OCI-LY7 (cell line): ENCODE measurements around the gene CCDC126. TPM values are rescaled to one million over a fixed set of nuclear protein-coding genes. Genes with fewer than 3 reads are reported as not detected.

Experiments
- BruUV-seq: library from RNA; stranded (reverse); fragments of 400-500 nt; replicated peaks from 2 replicates; lab custom pipeline; 2021; lab: Mats Ljungman, UMichigan
- CTCF ChIA-PET: fragments of 300-600 bp; sonication (Branson Sonifier 250); formaldehyde crosslinking; loops from one replicate; lab custom pipeline; 2022; ENCODE audit warnings: antibody characterized with exemption; ENCODE audit not compliant: unreplicated experiment; lab: Charles Lee
- POLR2A ChIA-PET: fragments of 300-600 bp; sonication (Branson Sonifier 250); formaldehyde crosslinking; loops from one replicate; lab custom pipeline; 2022; ENCODE audit warnings: antibody characterized with exemption; lab: Charles Lee
- DNase-seq: peaks from one replicate; pipeline ENCODE4 v3.0.0-alpha.2; 2015; ENCODE audit warnings: low spot score
- H2AFZ ChIP-seq: fragments of 200-600 bp; sonication (generic), shearing (Covaris generic); 2 replicates; pipeline ENCODE4 v1.6.1; 2014; ENCODE audit warnings: mild to moderate bottlenecking, antibody characterized with exemption, low read length, moderate library complexity
- H3K27ac ChIP-seq: fragments of 200-600 bp; sonication (generic); 2 replicates; pipeline ENCODE4 v1.5.1; 2014; ENCODE audit warnings: mixed run types, low read depth, mild to moderate bottlenecking, moderate library complexity, low read length, inconsistent platforms; ENCODE audit not compliant: poor library complexity, severe bottlenecking
- H3K36me3 ChIP-seq: fragments of 200-600 bp; sonication (generic); 2 replicates; pipeline ENCODE4 v1.6.1; 2014; ENCODE audit warnings: mild to moderate bottlenecking, antibody characterized with exemption, low read length, moderate library complexity, mixed read lengths; ENCODE audit not compliant: insufficient read depth
- H3K4me1 ChIP-seq: fragments of 200-600 bp; sonication (generic); 2 replicates; pipeline ENCODE4 v1.5.1; 2014; ENCODE audit warnings: mild to moderate bottlenecking, low read length; ENCODE audit not compliant: insufficient read depth, poor library complexity, severe bottlenecking
- H3K4me2 ChIP-seq: fragments of 200-600 bp; sonication (generic); 2 replicates; pipeline ENCODE4 v1.6.1; 2014; ENCODE audit warnings: mild to moderate bottlenecking, low read length
- H3K4me3 ChIP-seq: fragments of 200-600 bp; sonication (generic); 2 replicates; pipeline ENCODE4 v1.5.1; 2014; ENCODE audit warnings: mild to moderate bottlenecking, low read depth, low read length; ENCODE audit not compliant: poor library complexity, severe bottlenecking
- H3K79me2 ChIP-seq: fragments of 200-600 bp; sonication (generic); 2 replicates; pipeline ENCODE4 v1.6.1; 2016; ENCODE audit warnings: low read depth, mild to moderate bottlenecking, low read length, moderate library complexity, mixed read lengths; ENCODE audit not compliant: insufficient read depth
- H3K9me2 ChIP-seq: fragments of 200-600 bp; sonication (generic); 2 replicates; pipeline ENCODE4 v1.6.1; 2016; ENCODE audit warnings: mild to moderate bottlenecking, low read length, mixed read lengths; ENCODE audit not compliant: insufficient read depth
- H3K9me3 ChIP-seq: fragments of 200-600 bp; sonication (generic); 2 replicates; pipeline ENCODE4 v1.6.1; 2014; ENCODE audit warnings: mild to moderate bottlenecking, mixed run types, low read length, mixed read lengths
- H4K20me1 ChIP-seq: fragments of 200-600 bp; sonication (generic); 2 replicates; pipeline ENCODE4 v1.6.1; 2014; ENCODE audit warnings: mild to moderate bottlenecking, antibody characterized with exemption, low read length, moderate library complexity, mixed read lengths; ENCODE audit not compliant: insufficient read depth
- CTCF ChIP-seq: fragments of 200-600 bp; sonication (generic); conservative IDR thresholded peaks from 2 replicates; pipeline ENCODE4 v1.5.1; 2014; ENCODE audit warnings: mild to moderate bottlenecking, antibody characterized with exemption, low read length, moderate library complexity, mixed read lengths
- EZH2phosphoT487 ChIP-seq: fragments of 200-600 bp; sonication (generic); IDR thresholded peaks from 2 replicates; pipeline ENCODE4 v1.6.1; 2018; ENCODE audit warnings: low read depth, borderline replicate concordance, mild to moderate bottlenecking, mixed run types, antibody characterized with exemption, low read length, moderate library complexity, mixed read lengths
- intact Hi-C: fragments of 100-400 bp; cut with micrococcal nuclease; formaldehyde crosslinking; loops from one replicate; pipeline ENCODE4 v1.10.0; 2022; ENCODE audit not compliant: unreplicated experiment
- total RNA-seq, 2 experiments: library from RNA; depleted of rRNA in 1 of 2; stranded (reverse); fragments of >200 nt in 1 of 2; shearing (Covaris generic) in 1 of 2; gene quantifications; 2 replicates each; pipeline ENCODE4 v1.2.3, GENCODE V29; 2014 to 2022

CCDC126 gene
- total RNA-seq, 2 experiments from 2014 or later, result 9.6 to 14.2 TPM

- Histone ChIP-seq H3K4me2 (no peak overlapping the region), H3K4me3 (no peak overlapping the region), H3K36me3 (no peaks in the 10 kb centered on the region), H3K27ac (no peak overlapping the region), H3K9me2 (no peaks in the 10 kb centered on the region), H3K79me2 (no peaks in the 10 kb centered on the region), H4K20me1 (no peaks in the 10 kb centered on the region), H3K9me3 (no peaks in the 10 kb centered on the region), H3K4me1 (no peaks in the 10 kb centered on the region), H2AFZ (no peak overlapping the region)
- ChIA-PET CTCF (no interaction called here), POLR2A (interaction anchor here (1.1 kb wide), 1 partner anchor 37 kb away, joined by 3 read pairs; no protein-coding TSS in a partner anchor)
- TF ChIP-seq EZH2phosphoT487, result no peak
- no peak for TF ChIP-seq CTCF
- BruUV-seq, result no TSS peak
- intact Hi-C loops, result no loop called here
- no peak for DNase-seq
Observed at GRCh38 chr7:23687011-23687410, 89.8 kb downstream of the CCDC126 start.

- no peaks in the 10 kb centered on the region for H3K9me3 ChIP-seq
- no peaks in the 10 kb centered on the region for H3K79me2 ChIP-seq
- no peak for DNase-seq
- H3K4me1 ChIP-seq, result no peaks in the 10 kb centered on the region
- H2AFZ ChIP-seq, result no peak overlapping the region
- no TSS peak for BruUV-seq
- ChIA-PET POLR2A (no interaction called here), CTCF (no interaction called here)
- H3K36me3 ChIP-seq, result peaks cover 5% of the 10 kb centered on the region; the same call in 1 of the 2 replicates
- H4K20me1 ChIP-seq, result no peaks in the 10 kb centered on the region
- TF ChIP-seq EZH2phosphoT487 (no peak), CTCF (no peak)
- no peak overlapping the region for H3K4me3 ChIP-seq
- no peaks in the 10 kb centered on the region for H3K9me2 ChIP-seq
- intact Hi-C loops, result no loop called here
- no peak overlapping the region for H3K27ac ChIP-seq
- H3K4me2 ChIP-seq, result no peak overlapping the region
Observed at GRCh38 chr7:23689165-23689564, 92.0 kb downstream of the CCDC126 start.

- H3K27ac ChIP-seq, result no peak overlapping the region
- no peaks in the 10 kb centered on the region for H3K9me2 ChIP-seq
- ChIA-PET POLR2A (no interaction called here), CTCF (no interaction called here)
- H3K36me3 ChIP-seq, result peaks cover 10% of the 10 kb centered on the region; the same call in 1 of the 2 replicates
- TF ChIP-seq EZH2phosphoT487, result no peak
- no peak for TF ChIP-seq CTCF
- H3K9me3 ChIP-seq, result no peaks in the 10 kb centered on the region
- no peak overlapping the region for H3K4me3 ChIP-seq
- DNase-seq, result no peak
- no TSS peak for BruUV-seq
- no peaks in the 10 kb centered on the region for H3K4me1 ChIP-seq
- H3K79me2 ChIP-seq, result no peaks in the 10 kb centered on the region
- H3K4me2 ChIP-seq, result no peak overlapping the region
- intact Hi-C loops, result no loop called here
- no peaks in the 10 kb centered on the region for H4K20me1 ChIP-seq
- no peak overlapping the region for H2AFZ ChIP-seq
Observed at GRCh38 chr7:23691320-23691719, 94.1 kb downstream of the CCDC126 start.
